PFSK-1 (cell line): ENCODE data around the gene CFAP20.

Source experiments
- SIN3A ChIP-seq: IDR thresholded peaks from 2 replicates; pipeline ENCODE4 v1.6.1; 2012; ENCODE audit warnings: mild to moderate bottlenecking, low read length, moderate library complexity, borderline replicate concordance; ENCODE audit not compliant: insufficient read depth
- TAF1 ChIP-seq: IDR thresholded peaks from 2 replicates; pipeline ENCODE4 v1.6.1; 2012; ENCODE audit warnings: low read length, control low read depth, borderline replicate concordance; ENCODE audit not compliant: insufficient read depth
- TF ChIP-seq, protein P1 (sequence below), 2 experiments: IDR thresholded peaks; 2 replicates each; pipeline versions ENCODE4 v1.6.1 to v1.8.0; 2011 to 2012; ENCODE audit warnings: low read depth in 2 of 2, low read length in 2 of 2, control low read depth in 1 of 2, inconsistent platforms in 1 of 2, mild to moderate bottlenecking in 1 of 2, moderate library complexity in 1 of 2; ENCODE audit not compliant: insufficient read depth in 1 of 2

DNA sequence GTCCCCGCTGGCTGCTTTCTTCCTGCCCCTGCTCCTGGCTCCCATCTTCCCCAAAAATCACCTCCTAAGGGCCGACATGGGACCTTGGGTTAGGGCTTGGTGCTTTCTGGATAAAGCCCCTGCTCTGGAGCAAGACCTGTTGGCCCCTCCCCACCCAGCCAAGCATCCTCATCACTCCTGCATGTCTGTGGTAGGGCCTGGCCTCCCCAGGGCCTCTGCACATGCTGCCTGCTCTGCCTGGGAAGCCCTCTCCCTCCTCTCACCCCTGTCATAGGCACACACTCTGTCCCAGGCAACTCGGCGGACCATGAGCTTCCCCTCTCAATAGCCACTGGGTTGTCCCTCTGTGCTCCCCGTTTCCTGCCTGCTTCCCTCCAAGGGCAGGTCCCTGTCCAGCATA is 35.2 kb downstream of the CFAP20 start:
- TF ChIP-seq, protein P1, sequence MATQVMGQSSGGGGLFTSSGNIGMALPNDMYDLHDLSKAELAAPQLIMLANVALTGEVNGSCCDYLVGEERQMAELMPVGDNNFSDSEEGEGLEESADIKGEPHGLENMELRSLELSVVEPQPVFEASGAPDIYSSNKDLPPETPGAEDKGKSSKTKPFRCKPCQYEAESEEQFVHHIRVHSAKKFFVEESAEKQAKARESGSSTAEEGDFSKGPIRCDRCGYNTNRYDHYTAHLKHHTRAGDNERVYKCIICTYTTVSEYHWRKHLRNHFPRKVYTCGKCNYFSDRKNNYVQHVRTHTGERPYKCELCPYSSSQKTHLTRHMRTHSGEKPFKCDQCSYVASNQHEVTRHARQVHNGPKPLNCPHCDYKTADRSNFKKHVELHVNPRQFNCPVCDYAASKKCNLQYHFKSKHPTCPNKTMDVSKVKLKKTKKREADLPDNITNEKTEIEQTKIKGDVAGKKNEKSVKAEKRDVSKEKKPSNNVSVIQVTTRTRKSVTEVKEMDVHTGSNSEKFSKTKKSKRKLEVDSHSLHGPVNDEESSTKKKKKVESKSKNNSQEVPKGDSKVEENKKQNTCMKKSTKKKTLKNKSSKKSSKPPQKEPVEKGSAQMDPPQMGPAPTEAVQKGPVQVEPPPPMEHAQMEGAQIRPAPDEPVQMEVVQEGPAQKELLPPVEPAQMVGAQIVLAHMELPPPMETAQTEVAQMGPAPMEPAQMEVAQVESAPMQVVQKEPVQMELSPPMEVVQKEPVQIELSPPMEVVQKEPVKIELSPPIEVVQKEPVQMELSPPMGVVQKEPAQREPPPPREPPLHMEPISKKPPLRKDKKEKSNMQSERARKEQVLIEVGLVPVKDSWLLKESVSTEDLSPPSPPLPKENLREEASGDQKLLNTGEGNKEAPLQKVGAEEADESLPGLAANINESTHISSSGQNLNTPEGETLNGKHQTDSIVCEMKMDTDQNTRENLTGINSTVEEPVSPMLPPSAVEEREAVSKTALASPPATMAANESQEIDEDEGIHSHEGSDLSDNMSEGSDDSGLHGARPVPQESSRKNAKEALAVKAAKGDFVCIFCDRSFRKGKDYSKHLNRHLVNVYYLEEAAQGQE (IDR thresholded peaks at IDR 0.05; ENCODE audit: insufficient read depth in 1 of 2, low read depth in 2 of 2, low read length in 2 of 2), result no peak
- TF ChIP-seq TAF1, result no peak
- no peak for TF ChIP-seq SIN3A
